Hematopoietic multipotent progenitor cell treated with erythropoietin and hydrocortisone succinate and interleukin-3 and kit ligand, for 8 days (in vitro differentiated cells): ENCODE data around the gene FGB.

Experiments
- DNase-seq: peaks from one replicate; pipeline ENCODE4 v3.0.0-alpha.2; 2015

Gene FGB

GRCh38 chr4:154597798-154598774, 35.3 kb downstream of the FGB start:
- DNase-seq: no peak

DNA sequence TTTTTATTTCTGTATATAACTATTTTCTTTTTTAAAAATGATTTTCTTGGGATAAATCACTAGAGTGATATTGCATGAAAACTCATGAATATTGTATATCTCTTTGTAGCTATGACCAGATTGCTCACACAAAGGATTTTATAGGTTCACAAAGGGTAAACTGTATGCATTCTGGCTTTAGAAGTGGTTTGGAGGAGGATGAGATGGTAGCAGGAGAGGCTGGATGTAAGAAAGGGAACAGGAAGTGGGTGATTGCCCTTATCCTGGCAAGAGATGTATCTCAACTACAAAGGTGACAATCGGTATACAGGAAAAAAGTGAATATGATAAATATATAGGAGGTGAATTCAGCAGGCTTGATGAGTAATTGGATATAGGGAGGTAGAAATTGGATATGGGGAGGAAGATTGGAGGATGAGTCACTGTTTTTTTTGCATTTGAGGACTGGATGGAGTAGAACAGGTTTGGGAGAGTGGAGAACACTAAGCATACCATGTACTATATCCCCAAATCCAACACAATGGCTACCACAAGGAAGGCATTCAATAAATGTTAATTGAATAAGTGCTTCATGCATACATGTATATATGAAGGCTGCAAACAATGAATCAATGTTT, 39.7 kb downstream of the FGB start:
- DNase-seq: no peak

DNA sequence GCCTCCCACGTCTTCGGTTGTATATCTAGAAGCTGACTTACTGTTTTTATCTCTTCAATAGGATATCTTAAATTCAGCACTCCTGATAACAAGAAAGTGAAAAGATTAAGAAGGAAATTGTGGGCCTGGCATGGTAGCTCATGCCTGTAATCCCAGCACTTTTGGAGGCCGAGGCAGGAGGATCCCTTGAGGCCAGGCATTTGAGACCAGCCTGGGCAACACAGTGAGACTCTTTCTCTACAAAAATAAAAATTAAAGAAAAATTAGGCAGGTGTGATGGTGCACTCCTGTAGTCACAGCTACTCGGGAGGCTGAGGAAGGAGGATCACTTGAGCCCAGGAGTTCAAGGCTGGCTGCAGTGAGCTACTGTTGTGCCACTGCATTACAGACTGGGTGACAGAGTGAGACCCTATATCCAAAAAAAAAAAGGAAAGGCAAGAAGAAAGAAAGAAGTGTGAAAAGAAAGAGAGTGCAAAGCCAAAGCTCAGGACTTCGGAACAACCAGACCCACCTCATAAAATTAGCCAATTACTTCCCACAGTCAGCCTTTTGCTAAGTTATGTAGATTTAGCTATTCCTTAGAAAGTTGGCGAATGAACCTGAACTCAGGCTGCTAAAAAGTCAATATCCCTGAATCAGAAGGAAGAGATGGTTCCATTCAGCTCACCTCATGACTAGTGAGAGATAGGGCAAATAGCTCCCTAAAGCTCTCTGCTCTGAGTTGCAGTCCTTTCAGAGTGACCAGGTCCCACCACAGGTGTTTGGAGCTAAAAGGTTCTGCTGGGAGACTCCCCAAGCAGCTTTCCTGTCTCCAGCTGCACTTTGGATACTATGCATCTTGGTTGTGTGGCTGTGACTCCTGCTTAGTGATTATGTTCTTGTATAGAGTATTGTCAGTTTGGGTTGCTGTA, 40.5 kb downstream of the FGB start:
- DNase-seq: no peak

DNA sequence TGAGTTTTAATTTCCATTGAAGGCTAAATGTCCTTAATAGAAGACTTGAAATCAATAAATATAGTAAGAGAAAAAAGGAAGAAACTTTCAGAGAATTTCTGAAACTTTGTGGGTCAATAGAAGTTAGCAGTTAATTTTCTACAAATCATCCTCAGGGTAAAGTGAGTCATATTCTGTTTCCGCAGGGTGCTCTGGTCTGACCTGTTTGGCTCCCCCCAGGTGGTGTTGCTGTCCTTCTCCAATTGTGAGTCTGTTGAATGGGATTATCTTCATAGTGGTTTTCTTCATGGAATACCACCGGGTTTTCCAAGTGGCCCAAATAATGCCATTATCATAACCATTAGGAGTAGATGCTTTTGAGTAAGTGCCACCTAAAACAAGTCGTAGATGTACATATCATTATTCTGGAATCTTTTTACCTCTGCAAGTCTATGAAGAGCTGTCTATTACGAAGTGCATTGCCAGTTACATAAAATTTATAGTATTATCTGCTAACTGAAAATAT, 41.9 kb downstream of the FGB start:
- no peak for DNase-seq

DNA sequence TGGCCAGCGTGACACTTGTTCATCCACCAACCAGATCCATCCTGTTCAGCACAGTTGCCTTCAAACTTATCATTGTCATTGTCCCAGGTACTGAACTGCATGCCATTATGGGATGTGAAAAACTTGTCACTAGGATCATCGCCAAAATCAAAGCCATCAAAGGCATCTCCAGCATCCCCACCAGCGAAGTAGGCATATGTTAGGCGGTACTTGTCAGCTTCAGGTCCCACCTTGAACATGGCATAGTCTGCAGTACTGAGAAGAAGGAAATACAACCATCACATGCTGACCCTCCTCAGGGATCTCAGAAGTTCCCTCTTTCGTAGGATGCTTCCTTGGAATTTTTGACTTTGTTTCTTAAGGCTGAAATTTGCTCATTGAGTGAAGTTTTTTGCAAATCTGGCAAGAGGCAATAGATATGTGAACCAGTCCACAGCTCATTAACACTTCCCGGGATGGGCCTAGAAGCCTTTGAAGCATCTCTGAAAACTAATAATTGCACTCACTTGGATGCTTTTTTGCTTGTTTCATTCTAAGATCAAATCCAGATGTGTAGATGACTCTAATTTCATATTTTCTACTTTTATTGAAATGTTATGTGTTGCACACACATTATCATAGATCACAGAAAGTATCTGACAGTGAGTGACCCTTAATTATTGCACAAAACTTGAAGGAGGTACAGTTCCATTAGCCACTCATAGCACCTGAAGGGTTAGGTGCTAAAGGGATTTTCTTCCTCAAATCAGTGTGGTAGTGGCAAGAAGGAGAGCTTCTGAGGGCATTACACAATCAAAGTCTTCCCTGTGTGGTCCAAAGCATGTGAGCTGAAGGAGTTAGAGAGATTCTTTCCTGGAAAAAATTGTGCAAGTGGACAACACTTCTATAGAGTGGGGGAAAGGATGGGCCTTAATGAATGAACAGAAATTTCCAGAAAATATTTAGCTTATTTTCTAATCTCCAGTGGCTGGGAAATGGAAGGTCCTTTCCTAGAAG, 44.2 kb downstream of the FGB start:
- no peak for DNase-seq

DNA sequence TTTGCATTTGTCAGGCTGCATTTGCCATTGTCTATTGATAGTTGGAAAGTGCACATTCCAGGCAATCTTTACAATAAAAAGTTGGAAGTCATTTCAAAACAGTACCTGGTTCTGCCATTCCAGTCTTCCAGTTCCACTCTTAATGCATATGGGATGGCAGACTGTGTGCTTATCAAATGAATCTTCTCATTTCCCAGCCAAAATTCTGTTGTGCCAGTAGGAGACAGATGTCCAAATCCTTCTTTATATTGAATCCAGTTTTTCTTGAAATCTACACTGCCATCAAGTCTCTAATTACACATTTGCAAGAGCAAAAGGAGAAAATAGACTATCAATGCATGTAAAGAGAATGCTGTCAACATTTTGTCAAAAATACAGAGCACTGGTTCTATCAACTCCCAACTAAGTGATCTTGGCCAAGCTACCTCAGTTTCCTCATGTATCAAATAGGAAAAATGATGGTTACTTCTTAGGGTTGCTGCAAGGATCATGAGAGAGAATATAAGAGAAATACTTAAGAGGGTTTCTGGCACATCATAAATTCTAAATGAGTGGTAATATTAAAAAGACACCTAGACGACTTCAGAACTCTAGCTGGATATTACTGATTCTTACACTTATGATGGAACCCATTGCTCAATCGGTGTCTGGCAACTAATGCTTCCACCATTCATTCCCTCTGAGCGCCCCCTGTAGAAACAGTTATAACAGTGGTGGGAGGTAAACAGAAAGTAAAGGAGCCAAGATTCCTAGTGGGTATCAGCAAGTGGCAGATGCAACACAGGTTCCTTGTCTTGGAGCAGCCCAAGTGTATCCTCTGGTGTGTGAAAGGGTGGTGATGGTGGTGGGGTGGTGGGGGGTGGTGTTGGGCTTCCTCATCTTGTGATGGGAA, 45.8 kb downstream of the FGB start:
- no peak for DNase-seq

DNA sequence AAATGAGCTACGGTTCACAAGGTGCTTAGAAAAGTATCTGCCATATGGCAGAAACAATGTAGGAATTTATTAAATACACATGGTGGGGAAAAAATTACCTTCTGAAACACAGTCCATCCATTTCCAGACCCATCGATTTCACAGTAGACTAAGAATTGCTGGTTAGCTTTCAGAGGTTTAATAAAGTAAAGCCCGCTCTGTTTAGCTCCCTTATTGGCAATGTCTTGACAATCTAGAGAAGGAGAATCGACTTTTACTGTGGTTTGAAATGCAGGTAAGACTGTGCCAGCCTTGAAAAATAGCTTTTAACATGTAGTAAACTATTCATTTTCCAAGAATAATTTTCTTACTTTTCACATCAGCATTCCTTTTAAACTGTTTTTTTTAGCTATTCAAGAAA, 46.7 kb downstream of the FGB start:
- DNase-seq: no peak

DNA sequence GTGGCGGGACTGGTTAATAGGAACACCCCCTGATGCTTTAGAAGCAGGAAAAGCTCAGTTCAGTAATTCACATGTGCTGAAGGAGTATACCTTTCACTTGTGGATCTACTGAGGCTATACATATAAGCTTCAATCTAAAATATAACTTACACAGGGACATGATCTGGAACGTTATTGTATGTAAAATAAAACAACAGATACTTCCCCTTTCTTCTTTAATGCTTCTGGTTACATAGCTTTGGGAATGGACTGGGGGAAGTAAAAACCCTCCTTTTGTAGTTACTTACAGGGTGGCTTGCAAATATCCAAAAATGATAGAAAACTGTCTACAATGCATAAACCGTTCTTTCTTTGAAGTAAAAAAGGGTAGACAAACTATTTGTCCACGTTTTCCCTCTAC, 47.8 kb downstream of the FGB start:
- DNase-seq: no peak

GRCh38 chr4:154611833-154612232, 49.0 kb downstream of the FGB start:
- no peak for DNase-seq

GRCh38 chr4:154612472-154613414, 49.9 kb downstream of the FGB start, which contains the start of gene FGG:
Gene FGG, minus strand, starts transcription at chr4:154612656. Its CDS starts 47 bp downstream, at chr4:154612609.
- no peak for DNase-seq

- DNase-seq: no peak
Measured at GRCh38 chr4:154614306-154614705, 51.5 kb downstream of the FGB start.

DNA sequence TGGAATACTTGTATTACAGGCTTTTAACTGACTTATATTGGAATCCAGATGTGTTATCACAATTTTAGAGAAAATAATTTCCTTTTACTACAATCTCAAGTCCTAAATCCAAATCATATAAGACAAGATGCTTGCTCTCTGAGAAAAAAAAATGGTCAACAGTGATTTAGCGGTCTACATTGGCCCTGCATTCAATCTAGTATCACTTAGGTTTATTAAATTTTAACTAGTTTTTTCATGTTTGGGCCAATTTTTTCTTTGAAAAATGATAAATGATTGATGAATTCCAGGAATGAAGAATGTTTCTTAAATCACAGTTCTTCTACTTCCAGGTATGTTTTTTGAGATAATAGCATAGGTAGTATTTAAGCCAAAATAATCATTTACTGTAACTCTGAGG, 52.4 kb downstream of the FGB start:
- DNase-seq: no peak

GRCh38 chr4:154616287-154616686, 53.5 kb downstream of the FGB start:
- no peak for DNase-seq

DNA sequence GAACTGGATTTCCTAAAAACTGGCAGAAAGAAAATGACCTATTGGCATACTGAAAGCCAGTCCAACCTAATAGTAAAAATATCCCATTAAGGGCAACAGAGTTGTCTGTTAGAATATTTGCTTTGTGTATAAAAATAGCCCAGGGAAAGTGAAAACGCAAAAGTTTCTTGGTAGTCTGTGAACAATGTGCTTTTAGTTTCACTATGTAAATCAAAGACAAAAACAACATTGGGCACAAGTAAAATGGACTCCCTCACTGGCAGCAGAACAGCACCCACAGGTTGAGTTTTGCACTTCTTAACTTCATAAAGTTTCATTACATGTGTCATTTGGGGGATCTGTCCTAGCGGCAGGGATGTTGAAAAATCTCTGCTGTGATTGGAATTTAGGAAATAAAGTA, 53.9 kb downstream of the FGB start:
- no peak for DNase-seq

DNA sequence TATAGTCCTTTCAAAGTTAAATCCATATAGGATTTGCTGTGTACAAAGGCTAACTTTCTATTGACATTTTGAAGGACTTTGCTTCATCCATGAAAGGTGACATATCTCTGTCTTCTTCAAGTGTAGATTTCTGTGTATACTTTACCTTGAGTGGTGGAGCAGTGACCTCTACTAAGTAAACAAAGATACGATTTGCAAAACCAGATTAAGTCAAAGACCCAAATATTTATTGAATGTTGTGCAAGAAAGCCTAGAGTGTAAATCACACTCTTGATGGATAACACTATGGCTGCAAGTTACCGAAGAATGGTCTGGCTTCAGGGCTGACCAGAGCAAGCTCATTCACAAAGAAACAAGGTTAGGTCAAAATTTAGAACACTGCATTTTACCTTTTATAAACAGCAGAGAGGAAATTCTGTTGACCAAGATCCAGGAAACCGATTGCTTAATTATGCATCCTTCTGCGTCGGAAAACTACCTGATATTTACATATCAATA, 55.1 kb downstream of the FGB start:
- DNase-seq: no peak

- peak; percentile 67 for DNase-seq
Measured at GRCh38 chr4:154618708-154619315, 56.0 kb downstream of the FGB start.

GRCh38 chr4:154620111-154620510, 57.3 kb downstream of the FGB start:
- DNase-seq: no peak
